Endometrial microvascular endothelial cells (primary cell): ENCODE measurements around the gene PPFIA3. TPM values are rescaled to one million over a fixed set of nuclear protein-coding genes. Genes with fewer than 3 reads are reported as not detected.
"Not testable (repeated sequence)": the region's sequence is repeated elsewhere in the genome, so short reads cannot be mapped to it uniquely, and the experiment has no call there.

ENCODE experiments used
- in situ Hi-C: cut with HindIII; loops from 2 replicates; pipeline ENCODE4 v1.10.0; 2017; ENCODE audit warnings: low sequenced_read_pairs, low pct_unique_long_range_greater_than_20kb; ENCODE audit errors: inconsistent ontology term
- total RNA-seq: library from RNA; depleted of rRNA; stranded (reverse); fragments of >200 nt; gene quantifications from one replicate; pipeline ENCODE4 v1.2.3, GENCODE V29; 2015; ENCODE audit errors: inconsistent ontology term

PPFIA3 gene
- total RNA-seq, 1 donor from 2014 or later: 1.9 TPM

- in situ Hi-C loops: no loop called here
Measured at GRCh38 chr19:49160450-49161189, 41.3 kb downstream of the PPFIA3 start.

- in situ Hi-C loops: no loop called here
Measured at GRCh38 chr19:49161987-49162386, 42.6 kb downstream of the PPFIA3 start.

GRCh38 chr19:49165111-49165750, 45.9 kb downstream of the PPFIA3 start:
- in situ Hi-C loops: no loop called here

GRCh38 chr19:49165865-49166301, 46.5 kb downstream of the PPFIA3 start:
- in situ Hi-C loops: no loop called here

GRCh38 chr19:49167857-49168409, 48.6 kb downstream of the PPFIA3 start:
- in situ Hi-C loops: no loop called here

GRCh38 chr19:49168421-49168820, 49.1 kb downstream of the PPFIA3 start:
- in situ Hi-C loops: no loop called here

GRCh38 chr19:49173198-49173597, 53.9 kb downstream of the PPFIA3 start:
- in situ Hi-C loops: no loop called here

GRCh38 chr19:49180659-49181058, 61.3 kb downstream of the PPFIA3 start:
- in situ Hi-C loops: no loop called here

- in situ Hi-C loops: not testable (repeated sequence)
Measured at GRCh38 chr19:49182010-49182847, 62.9 kb downstream of the PPFIA3 start.

GRCh38 chr19:49182848-49183375, 63.6 kb downstream of the PPFIA3 start:
- in situ Hi-C loops: no loop called here

GRCh38 chr19:49186108-49186507, 66.8 kb downstream of the PPFIA3 start:
- in situ Hi-C loops: no loop called here

GRCh38 chr19:49188626-49189200, 69.4 kb downstream of the PPFIA3 start:
- in situ Hi-C loops: no loop called here

- in situ Hi-C loops: no loop called here
Measured at GRCh38 chr19:49189259-49189658, 69.9 kb downstream of the PPFIA3 start.

- in situ Hi-C loops: loop anchor here (10.0 kb wide), 1 partner anchor 46 kb away; no protein-coding TSS in a partner anchor
Measured at GRCh38 chr19:49190781-49191180, 71.4 kb downstream of the PPFIA3 start.

GRCh38 chr19:49193822-49194394, 74.6 kb downstream of the PPFIA3 start:
- in situ Hi-C loops: loop anchor here (10.0 kb wide), 1 partner anchor 49 kb away; no protein-coding TSS in a partner anchor

GRCh38 chr19:49194408-49194807, 75.1 kb downstream of the PPFIA3 start:
- in situ Hi-C loops: loop anchor here (10.0 kb wide), 1 partner anchor 50 kb away; no protein-coding TSS in a partner anchor

- in situ Hi-C loops: loop anchor here (10.0 kb wide), 1 partner anchor 52 kb away; no protein-coding TSS in a partner anchor
Measured at GRCh38 chr19:49196527-49197240, 77.3 kb downstream of the PPFIA3 start.
